T follicular helper cell (primary cell): ENCODE data around the gene HLA-DMB.
A peak's percentile ranks its signal among the peaks of the same experiment; 100 is the strongest.

ENCODE experiments used
- DNase-seq: peaks from one replicate; pipeline ENCODE4 v3.0.0-alpha.2; 2020; ENCODE audit warnings: low read depth

The HLA-DMB gene

GRCh38 chr6:32908897-32909296, 31.9 kb downstream of the HLA-DMB start:
- no peak for DNase-seq

GRCh38 chr6:32906539-32906938, 34.3 kb downstream of the HLA-DMB start:
- no peak for DNase-seq

GRCh38 chr6:32905078-32905477, 35.8 kb downstream of the HLA-DMB start:
- no peak for DNase-seq

GRCh38 chr6:32903952-32904351, 36.9 kb downstream of the HLA-DMB start:
- DNase-seq: no peak

- no peak for DNase-seq
Measured at GRCh38 chr6:32895006-32895345, 45.9 kb downstream of the HLA-DMB start.

- peak; percentile 93 for DNase-seq
Measured at GRCh38 chr6:32894085-32895005, 46.5 kb downstream of the HLA-DMB start.

- DNase-seq: no peak
Measured at GRCh38 chr6:32890831-32891230, 50.0 kb downstream of the HLA-DMB start.

- DNase-seq: no peak
Measured at GRCh38 chr6:32889533-32889932, 51.3 kb downstream of the HLA-DMB start.

- DNase-seq: no peak
Measured at GRCh38 chr6:32888576-32888975, 52.3 kb downstream of the HLA-DMB start.

- no peak for DNase-seq
Measured at GRCh38 chr6:32887616-32888015, 53.2 kb downstream of the HLA-DMB start.

- no peak for DNase-seq
Measured at GRCh38 chr6:32886681-32887383, 54.0 kb downstream of the HLA-DMB start.

GRCh38 chr6:32885698-32886286, 55.0 kb downstream of the HLA-DMB start:
- no peak for DNase-seq
